GM19043 (cell line): ENCODE results near the gene OR6S1.
A peak's percentile ranks its signal among the peaks of the same experiment; 100 is the strongest.
"Not testable (repeated sequence)": the region's sequence is repeated elsewhere in the genome, so short reads cannot be mapped to it uniquely, and the experiment has no call there.

Experiments used
- ATAC-seq: cut with Tn5 transposase; IDR thresholded peaks from one replicate; pipeline ENCODE4 v1.9.1; 2021; ENCODE audit warnings: low read depth; ENCODE audit not compliant: unreplicated experiment

The OR6S1 gene

GRCh38 chr14:20671597-20672283 lies 30.2 kb upstream of the OR6S1 start:
- peak; percentile 41 for ATAC-seq

- no peak for ATAC-seq
Measured at GRCh38 chr14:20668969-20669368, 27.5 kb upstream of the OR6S1 start.

DNA sequence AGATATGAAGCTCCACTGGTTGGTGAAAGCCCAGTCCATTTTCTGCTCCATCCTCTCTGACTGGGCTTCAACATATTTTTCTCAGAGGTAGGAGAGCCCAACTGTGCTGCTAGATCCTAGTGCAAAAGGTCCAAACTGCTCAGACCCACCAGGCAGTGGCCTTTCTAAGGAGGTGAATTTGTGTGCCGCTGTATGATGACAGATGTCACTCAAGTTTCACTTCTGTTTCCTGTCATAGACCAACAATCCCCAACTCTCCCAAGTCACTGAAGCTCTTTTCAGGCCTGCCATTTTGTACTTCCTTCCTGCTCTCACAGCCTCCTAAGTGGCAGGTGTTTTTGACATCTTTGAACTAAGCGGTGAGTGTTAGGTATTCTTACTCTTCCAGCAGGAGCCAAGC lies 26.5 kb upstream of the OR6S1 start:
- ATAC-seq, result peak; percentile 72

DNA sequence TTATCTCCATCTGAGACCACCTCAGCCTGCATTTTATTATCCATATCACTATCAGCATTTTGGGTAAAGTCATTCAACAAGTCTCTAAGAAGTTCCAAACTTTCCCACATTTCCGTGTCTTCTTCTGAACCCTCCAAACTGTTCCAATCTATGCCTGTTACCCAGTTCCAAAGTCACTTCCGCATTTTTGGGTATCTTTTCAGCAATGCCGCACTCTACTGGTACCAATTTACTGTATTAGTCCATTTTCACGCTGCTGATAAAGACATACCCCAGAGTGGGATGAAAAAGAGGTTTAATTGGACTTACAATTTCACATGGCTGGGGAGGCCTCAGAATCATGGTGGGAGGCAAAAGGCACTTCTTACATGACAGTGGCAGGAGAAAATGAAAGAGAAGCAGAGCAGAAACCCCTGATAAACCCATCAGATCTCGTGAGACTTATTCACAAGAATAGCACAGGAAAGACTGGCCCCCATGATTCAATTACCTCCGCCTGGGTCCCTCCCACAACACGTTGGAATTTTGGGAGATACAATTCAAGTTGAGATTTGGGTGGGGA lies 25.0 kb upstream of the OR6S1 start:
- not testable (repeated sequence) for ATAC-seq

DNA sequence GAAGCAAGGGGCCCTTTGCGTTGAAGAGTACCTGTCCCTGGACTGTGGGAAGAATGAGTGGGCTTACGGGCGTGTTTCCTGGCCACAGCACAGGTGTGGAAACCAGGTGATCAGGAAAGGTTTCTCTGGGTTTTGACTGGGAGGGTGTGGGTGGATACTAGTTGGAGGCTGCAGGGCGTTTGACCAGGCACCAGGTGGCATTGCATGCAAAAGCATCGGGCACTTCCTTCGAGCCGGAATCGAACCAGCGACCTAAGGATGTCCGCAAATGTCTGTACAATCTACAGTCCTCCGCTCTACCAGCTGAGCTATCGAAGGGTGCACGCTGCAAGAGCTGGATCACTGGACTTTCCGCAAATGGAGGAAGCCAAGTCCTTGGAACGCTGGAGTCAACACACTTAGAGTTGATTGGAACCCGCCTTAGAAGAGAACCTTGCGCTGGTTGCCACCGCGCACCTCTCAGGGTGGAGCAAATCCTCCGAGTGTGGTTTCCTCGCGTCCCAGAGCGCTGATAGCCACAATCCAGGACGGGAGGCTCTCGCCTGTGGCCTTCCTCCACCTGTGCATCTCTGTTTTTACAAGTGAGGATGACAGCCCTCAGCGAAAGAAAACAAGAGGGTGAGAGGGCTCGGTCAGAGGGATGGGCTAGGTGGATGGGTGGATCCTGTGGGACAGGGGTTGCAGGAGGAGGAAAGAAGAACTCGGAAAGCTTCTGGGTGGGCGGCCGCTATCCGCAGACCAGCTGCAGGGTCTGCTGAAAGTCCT lies 21.7 kb upstream of the OR6S1 start:
- ATAC-seq, result no peak

- no peak for ATAC-seq
Measured at GRCh38 chr14:20661197-20661596, 19.7 kb upstream of the OR6S1 start.

GRCh38 chr14:20659813-20660395 lies 18.4 kb upstream of the OR6S1 start:
- ATAC-seq, result no peak

DNA sequence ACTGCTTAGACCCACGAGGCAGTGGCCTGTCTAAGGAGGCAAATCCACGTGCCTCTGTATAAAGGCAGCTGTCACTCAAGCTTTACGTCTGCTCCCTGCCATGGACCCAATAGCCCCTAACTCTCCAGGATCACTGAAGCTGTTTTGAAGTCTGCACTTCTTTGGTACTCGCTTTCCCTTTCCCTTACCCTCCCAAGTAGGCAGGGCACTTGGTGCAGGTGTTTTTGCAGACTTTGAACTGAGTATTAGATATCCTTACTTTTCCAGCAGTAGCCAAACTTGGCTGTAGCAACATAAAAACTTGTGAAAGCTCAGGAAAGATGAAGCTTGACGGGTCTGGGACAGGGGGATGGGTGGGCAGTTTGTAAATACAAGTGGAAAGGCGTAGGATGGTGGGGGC lies 17.8 kb upstream of the OR6S1 start:
- ATAC-seq, result no peak

GRCh38 chr14:20658246-20658645 lies 16.8 kb upstream of the OR6S1 start:
- ATAC-seq, result no peak

GRCh38 chr14:20657216-20658211 lies 16.0 kb upstream of the OR6S1 start:
- ATAC-seq, result no peak

- ATAC-seq, result no peak
Measured at GRCh38 chr14:20656274-20656673, 14.8 kb upstream of the OR6S1 start.

DNA sequence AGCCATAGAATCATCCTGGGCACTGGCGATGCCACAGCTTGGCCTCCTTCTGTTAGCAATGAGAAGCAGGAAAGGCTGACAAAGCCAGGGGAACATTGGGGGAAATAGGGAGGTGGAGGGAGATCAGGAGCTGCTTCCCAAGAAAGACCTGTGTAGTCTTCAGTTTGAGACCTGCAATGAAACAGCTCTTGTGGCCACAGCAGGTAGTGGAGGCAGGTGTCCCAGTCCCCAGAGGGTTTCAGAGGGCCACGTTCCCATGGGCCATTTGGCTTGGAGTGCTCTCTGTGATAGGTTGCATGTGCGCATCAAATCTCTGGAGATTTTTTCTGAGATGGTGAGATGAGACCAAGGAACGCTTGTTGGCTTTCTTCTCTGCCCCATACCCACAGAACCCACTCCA lies 14.4 kb upstream of the OR6S1 start:
- ATAC-seq, result no peak

GRCh38 chr14:20652996-20653975 lies 11.8 kb upstream of the OR6S1 start:
- no peak for ATAC-seq

DNA sequence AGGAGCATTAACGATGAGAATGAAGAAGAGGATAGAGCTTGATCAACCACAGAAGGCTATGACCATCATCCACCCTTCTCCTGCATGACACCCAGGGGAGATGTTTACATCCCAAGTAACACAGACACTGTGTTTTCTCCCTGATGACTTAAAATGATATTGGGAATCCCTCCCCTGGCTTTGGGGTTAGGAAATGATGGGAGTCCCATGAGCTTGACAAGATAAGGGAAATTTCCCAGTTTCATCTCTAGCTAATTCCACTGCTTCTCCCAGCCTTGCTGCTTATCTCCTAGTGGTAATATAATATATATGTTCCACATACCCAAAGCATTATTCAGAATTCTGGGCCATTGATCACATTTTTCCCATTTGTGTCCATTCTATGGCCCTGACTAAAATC lies 4.0 kb upstream of the OR6S1 start:
- ATAC-seq, result no peak

GRCh38 chr14:20644520-20644919 lies 3.0 kb upstream of the OR6S1 start:
- no peak for ATAC-seq

- ATAC-seq, result not testable (repeated sequence)
Measured at GRCh38 chr14:20642755-20643154, 1.3 kb upstream of the OR6S1 start.

- ATAC-seq, result no peak
Measured at GRCh38 chr14:20642182-20642581, 691 bp upstream of the OR6S1 start.

GRCh38 chr14:20632831-20633691 lies 8.4 kb downstream of the OR6S1 start:
- no peak for ATAC-seq
